A549 treated with RU486 at 1 μM for 4 hours (cell line): Measurements from ENCODE around the gene MORC3. TPM values are rescaled to one million over a fixed set of nuclear protein-coding genes. Genes with fewer than 3 reads are reported as not detected.

Experiments
- total RNA-seq: library from RNA; stranded (reverse); fragments of 200-300 nt; extraction: Qiagen RNA extraction; gene quantifications from 5 replicates; pipeline ENCODE4 v1.2.3, GENCODE V29; 2022; ENCODE audit warnings: low read depth

MORC3 gene
- total RNA-seq: 3.1 to 9.8 TPM (median 7.6 TPM) in 5 replicates

DNA sequence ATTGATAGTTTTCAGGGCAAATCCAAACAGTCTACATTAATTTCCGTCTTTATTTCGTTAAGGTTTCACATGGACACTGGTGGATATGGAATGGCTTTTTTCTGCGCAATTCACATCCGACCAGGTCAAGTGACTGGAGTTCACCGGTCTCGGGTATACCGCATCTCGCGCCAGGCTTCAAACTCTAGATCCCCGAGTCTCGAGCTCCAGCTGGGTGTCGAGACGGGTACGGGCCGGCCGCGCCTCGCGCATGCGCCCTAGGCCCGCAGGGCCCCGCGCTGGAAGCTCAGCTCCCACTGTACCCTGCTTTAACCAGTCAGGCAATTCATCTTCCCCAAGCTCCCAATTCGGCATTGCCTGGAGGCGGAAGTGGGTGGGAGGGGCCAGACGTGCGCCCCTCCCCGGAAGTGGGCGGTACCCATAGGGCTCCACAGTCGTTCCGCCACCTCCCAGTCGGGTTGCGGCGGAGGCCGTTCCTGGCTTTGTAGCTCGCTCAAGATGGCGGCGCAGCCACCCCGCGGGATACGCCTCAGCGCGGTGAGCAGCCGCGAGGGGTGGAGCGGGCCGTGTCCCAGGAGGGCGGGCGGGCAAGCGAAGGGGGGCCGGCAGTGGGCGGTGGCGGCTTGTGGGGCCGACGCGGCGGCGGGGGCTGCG is at the start of gene MORC3:
TSS of gene MORC3 (plus strand) at position 431 of the 654 bp plus-strand sequence. CDS start at position 499, 68 bp downstream.

GRCh38 chr21:36385233-36386030 is 65.4 kb downstream of the MORC3 start, which contains the start of gene CHAF1B:
Gene CHAF1B (plus strand): TSS chr21:36385392. CDS start chr21:36386137, 745 bp downstream.

Other genes starting within 250 kb of the MORC3 start
- gene CBR3, start 185.1 kb upstream of the MORC3 start, total RNA-seq: 14.5 to 17.1 TPM (median 16.1 TPM) in 5 replicates
- gene DOP1B, start 163.4 kb upstream of the MORC3 start, total RNA-seq: 2.9 to 4.9 TPM (median 4.3 TPM) in 5 replicates
- gene CHAF1B, start 65.2 kb downstream of the MORC3 start, total RNA-seq: 11.5 to 13.5 TPM (median 12.2 TPM) in 5 replicates
- gene CLDN14, start 159.9 kb downstream of the MORC3 start, total RNA-seq: 0.10 to 0.21 TPM (median 0.21 TPM) in 3 of 5 replicates, not detected in the others